ENCODE results near the gene MIDN. TPM values are rescaled to one million over a fixed set of nuclear protein-coding genes. Genes with fewer than 3 reads are reported as not detected.
"Not testable (repeated sequence)": the region's sequence is repeated elsewhere in the genome, so short reads cannot be mapped to it uniquely, and the experiment has no call there.

Gene MIDN
- 64.2 and 66.0 TPM in 2 replicates for total RNA-seq

DNA sequence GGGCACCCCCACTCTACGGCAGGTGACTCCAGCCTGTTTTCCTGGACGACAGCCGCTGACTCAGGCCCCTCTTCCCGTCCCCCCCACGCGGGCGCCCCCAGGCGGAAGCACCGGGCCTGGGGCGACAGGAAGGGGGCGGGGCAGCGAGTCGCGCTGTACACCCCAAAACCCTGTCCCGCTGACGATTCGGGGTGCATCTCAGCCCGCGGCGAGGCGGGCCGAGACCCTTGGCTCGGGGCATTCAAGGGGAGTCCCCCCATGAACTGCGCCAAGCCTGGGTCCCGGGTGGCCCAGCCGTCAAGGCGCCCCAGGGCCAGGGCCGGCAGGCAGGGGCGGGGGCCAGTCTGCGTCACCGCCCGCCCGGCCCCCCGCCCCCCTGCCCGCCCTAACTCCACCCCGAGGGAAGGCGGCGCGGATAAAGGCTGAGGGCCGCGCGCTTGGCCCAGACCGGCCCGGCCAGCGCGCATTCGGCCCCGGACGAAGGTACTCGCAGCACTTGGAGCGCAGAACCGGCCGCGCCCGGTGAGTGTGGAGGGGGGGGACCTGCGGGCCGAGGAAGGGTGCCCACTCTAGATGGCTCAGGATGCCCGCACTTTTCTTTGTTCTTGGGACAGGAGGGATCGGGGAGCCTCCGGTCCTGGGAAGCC, at the start of gene MIDN:
MIDN (plus strand) TSS at position 445 of the 647 bp plus-strand sequence. CDS start 1,714 bp downstream, outside the sequence.
- intact Hi-C loops (cut with micrococcal nuclease), result loop anchor here (5.0 kb wide), 1 partner anchor 221 kb away; the partner anchor contains the start of gene CNN2

- intact Hi-C loops (cut with micrococcal nuclease), result no loop called here
Measured at GRCh38 chr19:1199531-1199930, 48.9 kb upstream of the MIDN start.

DNA sequence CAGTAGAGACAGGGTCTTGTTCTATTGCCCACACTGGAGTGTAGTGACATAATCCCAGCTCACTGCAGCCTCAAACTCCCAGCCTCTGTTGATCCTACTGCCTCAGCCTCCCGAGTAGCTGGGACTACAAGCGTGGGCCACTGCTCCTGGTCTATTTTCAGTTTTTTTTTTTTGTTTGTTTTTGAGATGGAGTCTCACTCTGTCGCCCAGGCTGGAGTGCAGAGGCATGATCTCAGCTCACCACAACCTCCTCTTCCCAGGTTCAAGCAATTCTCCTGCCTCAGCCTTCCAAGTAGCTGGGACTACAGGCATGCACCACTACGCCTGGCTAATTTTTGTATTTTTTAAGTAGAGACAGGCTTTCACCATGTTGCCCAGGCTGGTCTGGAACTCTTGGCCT, 47.8 kb upstream of the MIDN start:
- intact Hi-C loops (cut with micrococcal nuclease), result not testable (repeated sequence)

- intact Hi-C loops (cut with micrococcal nuclease), result loop anchor here (1.0 kb wide), 1 partner anchor 184 kb away; the partner anchor contains the start of genes RNU6-2 and TMEM259
Measured at GRCh38 chr19:1205114-1206099, 43.0 kb upstream of the MIDN start, which contains the start of gene STK11. Gene STK11, plus strand, starts transcription at chr19:1205778. Its CDS starts 1,136 bp downstream, at chr19:1206914.

GRCh38 chr19:1206150-1206863, 42.1 kb upstream of the MIDN start:
- intact Hi-C loops (cut with micrococcal nuclease), result no loop called here

DNA sequence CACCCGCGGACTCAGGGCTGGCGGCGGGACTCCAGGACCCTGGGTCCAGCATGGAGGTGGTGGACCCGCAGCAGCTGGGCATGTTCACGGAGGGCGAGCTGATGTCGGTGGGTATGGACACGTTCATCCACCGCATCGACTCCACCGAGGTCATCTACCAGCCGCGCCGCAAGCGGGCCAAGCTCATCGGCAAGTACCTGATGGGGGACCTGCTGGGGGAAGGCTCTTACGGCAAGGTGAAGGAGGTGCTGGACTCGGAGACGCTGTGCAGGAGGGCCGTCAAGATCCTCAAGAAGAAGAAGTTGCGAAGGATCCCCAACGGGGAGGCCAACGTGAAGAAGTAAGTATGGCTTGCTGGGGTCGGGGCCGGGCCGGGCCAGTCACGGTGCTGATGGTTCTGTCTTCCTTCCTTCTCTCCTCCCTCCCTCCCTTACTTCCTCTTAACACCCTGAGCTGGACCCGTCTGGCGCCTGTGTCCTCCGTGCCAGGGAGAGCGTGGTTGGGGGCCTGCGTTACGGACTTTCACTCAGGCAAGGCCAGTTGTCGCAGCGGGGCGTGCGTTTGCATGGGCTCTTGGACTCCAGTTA, 41.4 kb upstream of the MIDN start:
- intact Hi-C loops (cut with micrococcal nuclease), result no loop called here

GRCh38 chr19:1208830-1209229, 39.6 kb upstream of the MIDN start:
- intact Hi-C loops (cut with micrococcal nuclease), result not testable (repeated sequence)

GRCh38 chr19:1210227-1210538, 38.2 kb upstream of the MIDN start:
- intact Hi-C loops (cut with micrococcal nuclease), result no loop called here

DNA sequence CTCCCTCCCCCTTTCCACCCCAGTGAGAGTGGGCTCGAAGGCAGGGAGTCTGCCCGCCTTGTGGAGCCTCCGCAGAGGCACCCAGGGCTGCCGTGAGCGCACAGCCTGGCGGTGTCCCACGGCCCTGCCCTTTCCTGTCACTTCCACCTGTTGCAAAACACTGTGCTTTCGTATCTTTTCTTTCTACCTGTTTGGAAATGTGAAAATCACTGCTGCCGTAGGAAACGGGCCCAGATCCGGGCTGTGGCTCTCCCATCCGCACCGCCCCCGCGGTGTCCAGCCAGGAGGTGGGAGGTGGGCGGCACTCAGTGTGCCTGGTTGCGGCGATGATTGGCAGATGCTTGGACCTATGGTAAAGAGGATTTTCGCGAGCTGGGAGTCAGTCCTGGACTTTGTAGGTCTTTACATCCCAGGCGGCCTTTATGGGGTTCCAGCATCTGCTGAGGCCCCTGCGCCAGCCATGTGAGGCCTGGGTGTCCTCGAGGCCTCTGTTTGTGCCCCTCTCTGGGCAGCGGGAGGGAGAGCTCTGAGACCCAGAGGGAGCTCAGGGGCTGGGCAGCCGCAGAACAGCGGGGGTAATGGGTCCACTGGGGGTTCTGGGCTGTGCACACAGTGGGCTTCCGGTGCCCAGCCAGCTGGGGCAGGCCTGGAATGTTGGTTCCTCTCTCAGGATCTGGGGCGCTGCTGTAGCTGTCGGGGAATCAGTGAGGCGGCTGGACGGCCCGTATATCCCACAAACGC, 36.7 kb upstream of the MIDN start:
- intact Hi-C loops (cut with micrococcal nuclease), result no loop called here

- intact Hi-C loops (cut with micrococcal nuclease), result no loop called here
Measured at GRCh38 chr19:1213391-1214286, 34.7 kb upstream of the MIDN start.

DNA sequence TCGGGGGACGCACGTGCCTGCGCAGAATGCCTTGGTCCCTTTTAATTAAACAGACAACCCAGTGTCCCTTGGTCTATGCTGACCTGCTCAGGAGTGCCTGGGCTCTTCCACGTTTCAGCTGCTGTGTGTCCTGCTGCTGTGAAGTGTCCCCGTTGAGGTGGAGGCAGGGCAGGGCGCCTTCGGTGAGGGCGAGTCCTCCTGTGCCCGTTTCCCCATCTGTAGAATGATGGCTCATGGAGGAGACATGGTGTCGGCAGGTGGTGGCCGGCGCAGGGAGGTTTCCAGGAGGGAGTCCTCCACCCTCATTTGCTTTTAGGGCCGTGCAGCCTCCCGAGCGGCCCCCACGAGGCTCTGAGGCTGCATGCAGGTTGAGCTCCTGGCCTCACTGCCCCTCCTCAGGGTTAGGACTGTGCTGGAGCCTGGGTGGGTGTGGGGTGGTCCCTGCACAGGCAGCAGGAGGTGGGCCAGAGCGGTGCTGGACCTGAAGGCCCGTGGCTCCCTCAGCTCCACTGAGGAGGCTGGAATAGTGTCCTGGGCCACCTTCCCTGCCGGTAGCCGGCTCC, 34.0 kb upstream of the MIDN start:
- intact Hi-C loops (cut with micrococcal nuclease), result no loop called here

GRCh38 chr19:1214862-1215731, 33.3 kb upstream of the MIDN start:
- intact Hi-C loops (cut with micrococcal nuclease), result no loop called here

DNA sequence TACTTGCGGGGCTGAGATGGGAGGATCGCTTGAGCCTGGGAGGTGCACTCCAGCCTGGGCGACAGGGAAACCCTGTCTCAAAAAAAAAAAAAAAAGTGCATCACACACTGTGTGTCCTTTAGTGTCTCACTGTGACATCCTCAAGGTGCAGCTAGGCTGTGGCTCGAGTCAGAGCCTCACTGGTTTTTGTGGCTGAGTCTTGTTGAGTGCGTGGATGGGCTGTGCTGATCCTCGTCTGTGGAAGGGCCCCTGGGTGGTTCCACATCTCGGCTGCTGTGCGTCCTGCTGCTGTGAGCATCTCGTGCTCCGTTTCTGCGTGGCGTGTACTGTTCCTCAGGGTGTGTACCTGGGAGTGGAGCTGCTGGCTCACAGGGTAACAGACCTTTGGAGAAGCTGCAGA, 31.6 kb upstream of the MIDN start:
- intact Hi-C loops (cut with micrococcal nuclease), result no loop called here

- intact Hi-C loops (cut with micrococcal nuclease), result no loop called here
Measured at GRCh38 chr19:1217366-1217765, 31.0 kb upstream of the MIDN start.

GRCh38 chr19:1218751-1219567, 29.4 kb upstream of the MIDN start:
- intact Hi-C loops (cut with micrococcal nuclease), result no loop called here

- intact Hi-C loops (cut with micrococcal nuclease), result no loop called here
Measured at GRCh38 chr19:1219786-1220476, 28.5 kb upstream of the MIDN start.

GRCh38 chr19:1220477-1220930, 27.9 kb upstream of the MIDN start:
- intact Hi-C loops (cut with micrococcal nuclease), result no loop called here
